Common myeloid progenitor, CD34-positive (primary cell): Measurements from ENCODE around the gene FGF22.

Source experiments
- CTCF ChIA-PET: fragments of 350-600 bp; sonication (Branson Sonifier 250); formaldehyde crosslinking; loops from one replicate; lab custom pipeline; 2021; ENCODE audit warnings: antibody characterized with exemption; lab: Charles Lee
- POLR2A ChIA-PET: fragments of 350-600 bp; sonication (Branson Sonifier 250); formaldehyde crosslinking; loops from one replicate; lab custom pipeline; 2021; ENCODE audit warnings: antibody characterized with exemption; lab: Charles Lee
- DNase-seq, 3 donors: peaks; one replicate each; pipeline versions ENCODE4 v3.0.0 to v3.0.0-alpha.2; 2013
- H3K27ac ChIP-seq, 2 experiments: 1 replicate in 1 of 2; 2 replicates in 1 of 2; pipeline ENCODE4 v1.7.0; 2013; ENCODE audit warnings: inconsistent platforms in 2 of 2, low read length in 2 of 2, mild to moderate bottlenecking in 2 of 2, low read depth in 1 of 2, moderate library complexity in 1 of 2; ENCODE audit not compliant: severe bottlenecking in 2 of 2, insufficient read depth in 1 of 2, poor library complexity in 1 of 2
- H3K27me3 ChIP-seq, 5 experiments: replicated peaks in 2 of 5; 1 replicate in 3 of 5; 2 replicates in 2 of 5; pipeline versions ENCODE4 v1.6.1 to v1.7.0; 2013; ENCODE audit warnings: low read length in 4 of 5, mild to moderate bottlenecking in 2 of 5, moderate library complexity in 2 of 5, inconsistent platforms in 1 of 5; ENCODE audit not compliant: insufficient read depth in 5 of 5, control insufficient read depth in 4 of 5
- H3K36me3 ChIP-seq, 4 experiments: 1 replicate in 2 of 4; 2 replicates in 2 of 4; pipeline versions ENCODE4 v1.6.1 to v1.7.0; 2013; ENCODE audit warnings: low read length in 3 of 4, control low read depth in 1 of 4, mild to moderate bottlenecking in 1 of 4; ENCODE audit not compliant: control insufficient read depth in 4 of 4, insufficient read depth in 4 of 4
- H3K4me1 ChIP-seq, 4 experiments: 1 replicate in 3 of 4; 2 replicates in 1 of 4; pipeline versions ENCODE4 v1.6.1 to v1.7.1; 2013; ENCODE audit warnings: low read length in 3 of 4, mild to moderate bottlenecking in 3 of 4, control low read depth in 1 of 4, inconsistent platforms in 1 of 4, moderate library complexity in 1 of 4; ENCODE audit not compliant: control insufficient read depth in 4 of 4, insufficient read depth in 4 of 4; ENCODE audit errors: control extremely low read depth in 1 of 4
- H3K4me3 ChIP-seq, 7 experiments: 1 replicate in 4 of 7; 2 replicates in 3 of 7; pipeline versions ENCODE4 v1.5.1 to v1.7.0; 2013; ENCODE audit warnings: mild to moderate bottlenecking in 7 of 7, low read length in 6 of 7, moderate library complexity in 6 of 7, inconsistent platforms in 2 of 7, low read depth in 2 of 7, control low read depth in 1 of 7; ENCODE audit not compliant: insufficient read depth in 4 of 7, control insufficient read depth in 1 of 7; ENCODE audit errors: extremely low read depth in 1 of 7
- H3K9me3 ChIP-seq, 5 experiments: 1 replicate in 4 of 5; 2 replicates in 1 of 5; pipeline versions ENCODE4 v1.6.1 to v1.7.1; 2013; ENCODE audit warnings: low read length in 4 of 5, mild to moderate bottlenecking in 2 of 5, inconsistent platforms in 1 of 5, low read depth in 1 of 5, moderate library complexity in 1 of 5; ENCODE audit not compliant: control insufficient read depth in 4 of 5, insufficient read depth in 2 of 5; ENCODE audit errors: control extremely low read depth in 1 of 5
- WGBS: methylation state at CpG from one replicate; pipeline ENCODE4 v1.1.5; 2013; ENCODE audit not compliant: insufficient coverage; 5-methylcytosine and 5-hydroxymethylcytosine counted together

The FGF22 gene

GRCh38 chr19:644363-644762 is 4.7 kb downstream of the FGF22 start:
- 89% methylated on average over 24 of the region's 28 CpGs for WGBS
- H3K4me3 ChIP-seq, result no peak overlapping the region
- H3K27me3 ChIP-seq, result peaks cover 0 to 2% (median 0%) of the 10 kb centered on the region in 5 experiments
- H3K4me1 ChIP-seq, result peaks cover 0 to 3% (median 1%) of the 10 kb centered on the region in 4 experiments
- DNase-seq, result no peak
- no peaks in the 10 kb centered on the region for H3K9me3 ChIP-seq
- no peak overlapping the region for H3K27ac ChIP-seq
- ChIA-PET POLR2A (no interaction called here), CTCF (no interaction called here)
- peaks cover 4 to 52% (median 24%) of the 10 kb centered on the region in 4 experiments for H3K36me3 ChIP-seq

- no peak overlapping the region for H3K27ac ChIP-seq
- ChIA-PET CTCF (interaction anchor here (0.7 kb wide), 1 partner anchor 9 kb away, joined by 4 read pairs; no protein-coding TSS in a partner anchor), POLR2A (interaction anchor here (0.6 kb wide), 1 partner anchor 282 kb away, joined by 3 read pairs; no protein-coding TSS in a partner anchor)
- peaks cover 4 to 55% (median 27%) of the 10 kb centered on the region in 4 experiments for H3K36me3 ChIP-seq
- H3K4me1 ChIP-seq, result peaks cover 0 to 1% (median 0%) of the 10 kb centered on the region in 4 experiments
- DNase-seq, result no peak
- no peak overlapping the region for H3K4me3 ChIP-seq
- peaks cover 0 to 2% (median 0%) of the 10 kb centered on the region in 5 experiments for H3K27me3 ChIP-seq
- WGBS, result 85% methylated on average over 13 of the region's 14 CpGs
- H3K9me3 ChIP-seq, result no peaks in the 10 kb centered on the region
These were observed 5.1 kb downstream of the FGF22 start for GRCh38 chr19:644789-645188.

GRCh38 chr19:645912-646778 is 6.5 kb downstream of the FGF22 start:
- 95% methylated on average over 47 of the region's 62 CpGs for WGBS
- POLR2A ChIA-PET, result no interaction called here
- Histone ChIP-seq H3K36me3 (peaks cover 4 to 62% (median 34%) of the 10 kb centered on the region in 4 experiments), H3K9me3 (no peaks in the 10 kb centered on the region), H3K4me1 (no peaks in the 10 kb centered on the region), H3K27ac (no peak overlapping the region), H3K27me3 (no peaks in the 10 kb centered on the region), H3K4me3 (no peak overlapping the region)
- DNase-seq, result no peak
- CTCF ChIA-PET, result no interaction called here

- CTCF ChIA-PET, result no interaction called here
These were observed 7.3 kb downstream of the FGF22 start for GRCh38 chr19:646779-647565.

GRCh38 chr19:647566-648284 is 8.0 kb downstream of the FGF22 start:
- peaks cover 5 to 78% (median 44%) of the 10 kb centered on the region in 4 experiments for H3K36me3 ChIP-seq

More at GRCh38 chr19:646779-647565, 7.3 kb downstream of the FGF22 start:
- WGBS, result 99% methylated on average over 38 of the region's 48 CpGs
- no peak overlapping the region for H3K4me3 ChIP-seq
- no peaks in the 10 kb centered on the region for H3K4me1 ChIP-seq
- peaks cover 5 to 70% (median 41%) of the 10 kb centered on the region in 4 experiments for H3K36me3 ChIP-seq
- no peaks in the 10 kb centered on the region for H3K27me3 ChIP-seq
- POLR2A ChIA-PET, result no interaction called here
- no peak for DNase-seq
- H3K27ac ChIP-seq, result no peak overlapping the region
- no peaks in the 10 kb centered on the region for H3K9me3 ChIP-seq

GRCh38 chr19:648305-648704 is 8.6 kb downstream of the FGF22 start:
- no peaks in the 10 kb centered on the region for H3K9me3 ChIP-seq
- H3K27ac ChIP-seq, result no peak overlapping the region
- 96% methylated on average over 24 of the region's 29 CpGs for WGBS
- no peaks in the 10 kb centered on the region for H3K4me1 ChIP-seq
- no peak overlapping the region for H3K4me3 ChIP-seq
- H3K27me3 ChIP-seq, result no peaks in the 10 kb centered on the region
- H3K36me3 ChIP-seq, result peaks cover 5 to 84% (median 46%) of the 10 kb centered on the region in 4 experiments
- ChIA-PET CTCF (no interaction called here), POLR2A (no interaction called here)
- no peak for DNase-seq

More at GRCh38 chr19:647566-648284, 8.0 kb downstream of the FGF22 start:
- 98% methylated on average over 41 of the region's 52 CpGs for WGBS
- no peak for DNase-seq
- ChIA-PET POLR2A (no interaction called here), CTCF (no interaction called here)
- Histone ChIP-seq H3K27ac (no peak overlapping the region), H3K27me3 (no peaks in the 10 kb centered on the region), H3K9me3 (no peaks in the 10 kb centered on the region), H3K4me1 (no peaks in the 10 kb centered on the region), H3K4me3 (no peak overlapping the region)
